Stomach (tissue), 9 donors: Measurements from ENCODE around the gene CPHXL. TPM values are rescaled to one million over a fixed set of nuclear protein-coding genes. Genes with fewer than 3 reads are reported as not detected.

Experiments
- DNase-seq, 2 donors: peaks; one replicate each; pipeline versions ENCODE4 v3.0.0 to v3.0.0-alpha.2; 2013 to 2019
- H3K27ac ChIP-seq, 5 donors: fragments of 200-600 bp in 4 of 5; sonication (generic) in 4 of 5; one replicate each; pipeline ENCODE4 v1.5.1; 2013 to 2019; ENCODE audit warnings: mild to moderate bottlenecking in 1 of 5, moderate library complexity in 1 of 5
- H3K27me3 ChIP-seq, 3 donors: fragments of 200-600 bp; sonication (generic); one replicate each; pipeline ENCODE4 v1.5.1; 2017 to 2019; ENCODE audit warnings: mixed run types in 1 of 3
- H3K36me3 ChIP-seq, 4 donors: fragments of 200-600 bp; sonication (generic); 1 replicate in 3 of 4; 2 replicates in 1 of 4; pipeline ENCODE4 v1.5.1; 2016 to 2019
- H3K4me1 ChIP-seq, 4 donors: fragments of 200-600 bp; sonication (generic); one replicate each; pipeline ENCODE4 v1.5.1; 2016 to 2019
- H3K4me3 ChIP-seq, 4 donors: fragments of 200-600 bp; sonication (generic) in 3 of 4; one replicate each; pipeline ENCODE4 v1.5.1; 2016 to 2019; ENCODE audit warnings: mild to moderate bottlenecking in 1 of 4
- H3K9me3 ChIP-seq, 4 donors: fragments of 200-600 bp; sonication (generic); one replicate each; pipeline ENCODE4 v1.5.1; 2016 to 2019
- CTCF ChIP-seq, 7 experiments: fragments of 450-650 bp in 4 of 7; fragments of 200-600 bp in 3 of 7; sonication (generic) in 3 of 7; IDR thresholded peaks; one replicate each; pipeline ENCODE4 v1.5.1; 2016 to 2019; ENCODE audit warnings: antibody characterized with exemption in 7 of 7, control low read depth in 2 of 7, mild to moderate bottlenecking in 1 of 7
- EP300 ChIP-seq: sonication (generic); formaldehyde crosslinking; IDR thresholded peaks from one replicate; pipeline ENCODE4 v1.6.1; 2017; ENCODE audit warnings: antibody characterized with exemption
- POLR2A ChIP-seq, 4 donors: fragments of 450-650 bp; IDR thresholded peaks; one replicate each; pipeline ENCODE4 v1.6.1; 2016; ENCODE audit warnings: antibody characterized with exemption in 4 of 4, control low read depth in 2 of 4, mild to moderate bottlenecking in 1 of 4, moderate library complexity in 1 of 4
- POLR2AphosphoS5 ChIP-seq, 3 donors: sonication (generic); formaldehyde crosslinking; IDR thresholded peaks; one replicate each; pipeline ENCODE4 v1.6.1; 2016; ENCODE audit warnings: antibody characterized with exemption in 3 of 3
- WGBS, 5 donors: extraction: QIAGEN DNeasy Blood & Tissue Kit in 3 of 5; methylation state at CpG; one replicate each; pipeline versions ENCODE4 v1.1.5 to v1.1.7; 2013 to 2018; 5-methylcytosine and 5-hydroxymethylcytosine counted together
- intact Hi-C: fragments of 100-400 bp; cut with DNase I; formaldehyde crosslinking; loops from one replicate; pipeline ENCODE4 v1.15.1; 2023; ENCODE audit warnings: low total_unique reads
- polyA plus RNA-seq, 3 donors: library from polyadenylated mRNA; stranded (reverse); fragments of 200-250 nt; gene quantifications; one replicate each; pipeline ENCODE4 v1.2.3, GENCODE V29; 2013
- total RNA-seq, 5 donors: library from RNA; depleted of rRNA; stranded (reverse); fragments of >200 nt; gene quantifications; one replicate each; pipeline versions ENCODE4 v1.1.0 to v1.2.3, GENCODE V29; 2014 to 2016
- donor health status: healthy with polysubstance abuse.
- donor health status: Bipolar disorder and iron deficiency.
- donor health status: healthy.

Gene CPHXL
- total and polyA plus RNA-seq, 8 donors = not detected

GRCh38 chr16:75745823-75746222, 19.5 kb upstream of the CPHXL start:
- Histone ChIP-seq H3K27ac (no peak overlapping the region), H3K36me3 (no peaks in the 10 kb centered on the region), H3K27me3 (no peaks in the 10 kb centered on the region), H3K9me3 (peaks cover 0 to 13% (median 3%) of the 10 kb centered on the region in 4 donors), H3K4me1 (peaks cover 0 to 7% (median 2%) of the 10 kb centered on the region in 4 donors), H3K4me3 (no peak overlapping the region)
- TF ChIP-seq EP300 (no peak), CTCF (IDR thresholded peaks at IDR 0.05) (no peak), POLR2AphosphoS5 (IDR thresholded peaks at IDR 0.05) (no peak), POLR2A (IDR thresholded peaks at IDR 0.05) (no peak)
- DNase-seq = no peak
- 58 to 73% (median 63%) methylated on average over 1 of the region's 1 CpG for WGBS, 5 donors
- intact Hi-C loops = no loop called here

- H3K27ac ChIP-seq = no peak overlapping the region
- peaks cover 0 to 3% (median under 1%) of the 10 kb centered on the region in 4 donors for H3K4me1 ChIP-seq
- TF ChIP-seq CTCF (IDR thresholded peaks at IDR 0.05) (no peak), EP300 (no peak), POLR2AphosphoS5 (IDR thresholded peaks at IDR 0.05) (no peak), POLR2A (IDR thresholded peaks at IDR 0.05) (no peak)
- peaks cover 0 to 17% (median 6%) of the 10 kb centered on the region in 4 donors for H3K9me3 ChIP-seq
- 59 to 86% (median 76%) methylated on average over 1 of the region's 1 CpG for WGBS, 5 donors
- H3K4me3 ChIP-seq = no peak overlapping the region
- no peaks in the 10 kb centered on the region for H3K27me3 ChIP-seq
- H3K36me3 ChIP-seq = no peaks in the 10 kb centered on the region
- DNase-seq = no peak
- intact Hi-C loops = no loop called here
Measured at GRCh38 chr16:75745242-75745641, 19.0 kb upstream of the CPHXL start.

GRCh38 chr16:75742424-75743047, 16.2 kb upstream of the CPHXL start:
- H3K4me1 ChIP-seq = no peaks in the 10 kb centered on the region
- H3K4me3 ChIP-seq = no peak overlapping the region
- no peaks in the 10 kb centered on the region for H3K27me3 ChIP-seq
- peaks cover 0 to 17% (median 7%) of the 10 kb centered on the region in 4 donors for H3K9me3 ChIP-seq
- TF ChIP-seq POLR2A (IDR thresholded peaks at IDR 0.05) (no peak), POLR2AphosphoS5 (IDR thresholded peaks at IDR 0.05) (no peak), CTCF (IDR thresholded peaks at IDR 0.05) (no peak), EP300 (no peak)
- no peak for DNase-seq
- no peaks in the 10 kb centered on the region for H3K36me3 ChIP-seq
- WGBS, 5 donors = 27 to 42% (median 35%) methylated on average over 1 of the region's 1 CpG
- intact Hi-C loops = no loop called here
- H3K27ac ChIP-seq = no peak overlapping the region

- Histone ChIP-seq H3K4me1 (peaks cover 17 to 23% (median 20%) of the 10 kb centered on the region in 4 donors), H3K27me3 (no peaks in the 10 kb centered on the region), H3K36me3 (no peaks in the 10 kb centered on the region), H3K9me3 (no peaks in the 10 kb centered on the region), H3K4me3 (no peak overlapping the region), H3K27ac (peak overlapping the region; percentile 23 to 69 (median 61))
- TF ChIP-seq CTCF (IDR thresholded peaks at IDR 0.05) = no peak
- peak in 1 of 3 donors; percentile 46 for TF ChIP-seq POLR2AphosphoS5 (IDR thresholded peaks at IDR 0.05)
- no peak for TF ChIP-seq EP300
- 23 to 36% (median 28%) methylated on average over 6 of the region's 6 CpGs for WGBS, 5 donors
- intact Hi-C loops = no loop called here
- DNase-seq = peak in 1 of 2 donors; percentile 55
Measured at GRCh38 chr16:75733305-75734211, 7.3 kb upstream of the CPHXL start.
